Measurements from ENCODE around the gene DMRTC1.
"Not testable (repeated sequence)": the region's sequence is repeated elsewhere in the genome, so short reads cannot be mapped to it uniquely, and the experiment has no call there.

DNA sequence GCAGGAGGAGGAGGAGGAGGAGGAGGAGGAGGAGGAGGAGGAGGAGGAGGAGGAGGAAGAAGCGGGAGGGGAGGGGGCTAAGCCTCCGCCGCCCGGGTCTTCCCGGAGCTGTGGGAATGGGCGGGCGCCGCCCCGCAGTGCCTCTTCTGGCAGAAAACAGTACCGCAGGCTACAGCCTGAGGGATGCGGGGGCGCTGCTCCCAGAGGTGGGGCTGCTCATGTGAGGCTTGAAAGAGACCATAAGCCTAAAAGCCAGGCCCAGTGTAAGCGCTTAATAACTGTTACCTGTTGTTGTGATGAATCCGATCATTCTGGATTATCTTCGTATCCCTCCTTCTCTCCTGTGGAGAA is at the start of gene DMRTC1:
- TF ChIP-seq, protein P1, sequence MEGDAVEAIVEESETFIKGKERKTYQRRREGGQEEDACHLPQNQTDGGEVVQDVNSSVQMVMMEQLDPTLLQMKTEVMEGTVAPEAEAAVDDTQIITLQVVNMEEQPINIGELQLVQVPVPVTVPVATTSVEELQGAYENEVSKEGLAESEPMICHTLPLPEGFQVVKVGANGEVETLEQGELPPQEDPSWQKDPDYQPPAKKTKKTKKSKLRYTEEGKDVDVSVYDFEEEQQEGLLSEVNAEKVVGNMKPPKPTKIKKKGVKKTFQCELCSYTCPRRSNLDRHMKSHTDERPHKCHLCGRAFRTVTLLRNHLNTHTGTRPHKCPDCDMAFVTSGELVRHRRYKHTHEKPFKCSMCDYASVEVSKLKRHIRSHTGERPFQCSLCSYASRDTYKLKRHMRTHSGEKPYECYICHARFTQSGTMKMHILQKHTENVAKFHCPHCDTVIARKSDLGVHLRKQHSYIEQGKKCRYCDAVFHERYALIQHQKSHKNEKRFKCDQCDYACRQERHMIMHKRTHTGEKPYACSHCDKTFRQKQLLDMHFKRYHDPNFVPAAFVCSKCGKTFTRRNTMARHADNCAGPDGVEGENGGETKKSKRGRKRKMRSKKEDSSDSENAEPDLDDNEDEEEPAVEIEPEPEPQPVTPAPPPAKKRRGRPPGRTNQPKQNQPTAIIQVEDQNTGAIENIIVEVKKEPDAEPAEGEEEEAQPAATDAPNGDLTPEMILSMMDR (conservative IDR thresholded peaks at IDR 0.05; ENCODE audit: low read depth, low read length), result not testable (repeated sequence)
- TF ChIP-seq EZH2 (IDR thresholded peaks at IDR 0.05; ENCODE audit: low read length, unreplicated experiment); EZH2phosphoT487 (IDR thresholded peaks at IDR 0.05; ENCODE audit: borderline replicate concordance, low read length): not testable (repeated sequence)
